HG02798 (cell line): ENCODE data around the gene MGRN1.
A peak's percentile ranks its signal among the peaks of the same experiment; 100 is the strongest.

ENCODE experiments used
- ATAC-seq: cut with Tn5 transposase; IDR thresholded peaks from one replicate; pipeline ENCODE4 v1.9.1; 2021; ENCODE audit warnings: mild to moderate bottlenecking; ENCODE audit not compliant: unreplicated experiment, poor library complexity

The MGRN1 gene

DNA sequence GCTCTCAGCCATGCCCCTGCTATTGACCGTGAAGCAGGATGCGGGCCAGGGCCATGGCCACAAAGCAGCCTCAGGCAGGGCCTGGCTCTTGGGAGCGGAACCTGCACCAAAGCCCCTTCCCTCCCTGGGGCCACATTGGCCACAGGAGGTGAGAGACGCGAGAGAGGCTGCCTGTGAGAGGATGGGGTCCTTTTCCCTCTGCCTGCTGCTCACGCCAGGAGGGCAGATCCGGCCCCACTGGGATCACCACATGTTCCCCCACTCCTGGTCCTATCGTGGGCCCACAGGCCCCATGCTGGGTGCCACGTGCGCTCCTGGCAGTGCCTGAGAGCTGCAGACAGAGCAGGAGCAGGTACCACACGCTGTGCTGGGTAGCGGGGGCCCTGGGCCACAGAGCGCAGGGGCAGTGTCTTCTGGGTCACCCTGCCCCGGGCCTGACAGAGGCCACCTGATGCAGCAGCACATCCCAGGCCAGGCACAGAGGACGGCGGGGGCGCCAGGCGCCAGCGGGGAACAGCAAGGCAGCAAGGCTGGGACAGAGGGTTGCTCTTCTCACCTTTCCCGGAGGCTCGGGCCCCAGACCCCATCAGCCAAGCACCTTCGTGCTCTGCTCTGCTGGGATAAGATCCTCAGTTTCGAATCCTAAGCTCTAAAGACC, 59.6 kb downstream of the MGRN1 start:
- ATAC-seq: no peak

GRCh38 chr16:4684763-4685162, 60.1 kb downstream of the MGRN1 start:
- no peak for ATAC-seq

DNA sequence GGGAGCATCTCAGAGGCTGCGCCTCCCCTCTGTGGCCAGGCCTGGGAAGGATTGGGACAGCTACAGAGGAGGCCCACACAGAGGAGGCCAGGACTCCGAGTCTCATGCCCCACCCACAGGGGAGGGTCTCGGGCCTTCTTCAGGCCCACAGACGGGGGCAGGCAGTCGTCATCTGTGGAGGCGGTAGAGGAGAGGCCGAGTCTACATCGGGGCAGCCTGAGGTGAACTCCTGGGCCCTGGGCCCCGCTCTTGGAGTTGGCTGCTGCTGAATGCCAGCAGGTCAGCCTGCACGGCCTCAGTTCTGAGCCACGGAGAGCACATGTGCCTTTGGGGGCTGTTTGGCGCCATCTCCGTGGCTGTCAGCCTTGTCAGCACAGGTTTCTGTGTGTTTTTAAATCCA, 60.7 kb downstream of the MGRN1 start:
- no peak for ATAC-seq

DNA sequence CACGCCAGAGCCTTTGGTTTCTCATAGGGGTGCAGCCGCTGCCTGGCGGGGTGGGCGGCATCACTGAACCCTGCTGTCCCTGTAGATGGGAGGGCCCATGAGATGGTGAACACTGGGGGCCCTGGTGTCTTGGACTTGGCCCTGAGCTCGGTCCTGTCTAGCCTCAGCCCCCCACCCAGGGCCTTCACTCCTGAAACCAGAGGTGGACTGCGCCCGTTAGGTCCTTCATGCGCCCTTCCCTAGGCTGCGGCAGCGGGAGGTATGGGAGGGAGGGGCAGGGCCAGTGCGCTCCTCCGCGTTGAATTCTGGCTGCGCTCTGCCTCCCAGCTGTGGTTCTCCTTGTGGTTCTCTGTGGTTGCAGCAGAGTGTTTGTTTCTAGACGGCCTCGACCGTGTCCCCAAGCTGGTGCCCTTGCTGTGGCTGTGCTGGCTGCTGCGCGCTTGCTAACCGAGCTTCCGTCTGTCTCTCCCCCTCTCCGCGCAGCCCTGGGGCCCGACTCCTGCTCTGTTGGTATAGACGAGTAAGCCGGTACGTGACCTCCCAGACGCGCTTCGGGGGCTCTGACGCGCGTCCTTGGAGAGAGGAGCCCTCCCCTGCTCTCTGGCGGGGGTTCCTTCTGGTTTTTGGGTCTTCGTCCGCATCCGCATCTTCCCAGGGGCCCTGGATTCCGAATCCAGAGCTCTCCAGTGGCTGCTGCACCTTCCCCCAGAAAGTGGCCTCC, 61.3 kb downstream of the MGRN1 start:
- ATAC-seq: no peak

DNA sequence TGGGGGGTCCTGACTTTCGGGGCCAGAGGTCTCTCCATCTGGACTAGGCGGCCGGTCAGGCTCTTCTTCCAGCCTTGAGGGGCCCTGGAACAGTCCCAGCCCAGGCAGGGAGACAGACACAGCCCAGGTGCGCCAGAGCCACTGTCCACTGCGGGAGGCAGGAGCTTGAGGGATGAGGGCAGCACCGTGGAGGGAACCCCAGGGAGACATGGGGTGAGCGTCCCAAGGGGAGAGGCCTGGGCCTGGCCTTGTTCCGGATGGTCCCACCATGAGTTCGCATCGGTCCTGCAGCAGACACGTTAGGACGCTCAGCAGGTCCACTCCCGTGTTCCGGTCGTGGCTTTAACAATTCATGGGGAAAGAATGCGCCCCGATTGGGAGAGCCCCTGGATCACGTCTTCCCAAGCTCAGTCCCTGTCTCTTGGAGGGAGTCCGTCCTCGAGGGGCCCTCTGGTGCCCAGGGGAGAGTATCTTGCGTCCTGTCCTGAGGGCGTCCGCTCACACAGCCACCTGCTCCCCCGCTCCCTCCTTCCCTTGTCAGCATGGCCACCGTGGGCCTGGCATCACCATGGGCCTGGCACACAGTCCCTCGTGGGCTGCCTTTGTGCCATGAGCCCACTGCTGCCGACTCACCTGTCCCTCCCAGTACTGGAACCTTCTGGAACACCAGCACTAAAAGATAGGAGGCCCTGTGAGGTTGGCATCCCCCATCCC, 62.0 kb downstream of the MGRN1 start:
- ATAC-seq: no peak

- ATAC-seq: no peak
Observed at GRCh38 chr16:4687416-4687815, 62.8 kb downstream of the MGRN1 start.

- ATAC-seq: no peak
Observed at GRCh38 chr16:4687946-4688673, 63.5 kb downstream of the MGRN1 start.

GRCh38 chr16:4688674-4689045, 64.0 kb downstream of the MGRN1 start:
- no peak for ATAC-seq

- no peak for ATAC-seq
Observed at GRCh38 chr16:4689091-4689671, 64.6 kb downstream of the MGRN1 start.

- ATAC-seq: no peak
Observed at GRCh38 chr16:4689864-4690704, 65.5 kb downstream of the MGRN1 start.

- no peak for ATAC-seq
Observed at GRCh38 chr16:4690946-4691665, 66.5 kb downstream of the MGRN1 start.

DNA sequence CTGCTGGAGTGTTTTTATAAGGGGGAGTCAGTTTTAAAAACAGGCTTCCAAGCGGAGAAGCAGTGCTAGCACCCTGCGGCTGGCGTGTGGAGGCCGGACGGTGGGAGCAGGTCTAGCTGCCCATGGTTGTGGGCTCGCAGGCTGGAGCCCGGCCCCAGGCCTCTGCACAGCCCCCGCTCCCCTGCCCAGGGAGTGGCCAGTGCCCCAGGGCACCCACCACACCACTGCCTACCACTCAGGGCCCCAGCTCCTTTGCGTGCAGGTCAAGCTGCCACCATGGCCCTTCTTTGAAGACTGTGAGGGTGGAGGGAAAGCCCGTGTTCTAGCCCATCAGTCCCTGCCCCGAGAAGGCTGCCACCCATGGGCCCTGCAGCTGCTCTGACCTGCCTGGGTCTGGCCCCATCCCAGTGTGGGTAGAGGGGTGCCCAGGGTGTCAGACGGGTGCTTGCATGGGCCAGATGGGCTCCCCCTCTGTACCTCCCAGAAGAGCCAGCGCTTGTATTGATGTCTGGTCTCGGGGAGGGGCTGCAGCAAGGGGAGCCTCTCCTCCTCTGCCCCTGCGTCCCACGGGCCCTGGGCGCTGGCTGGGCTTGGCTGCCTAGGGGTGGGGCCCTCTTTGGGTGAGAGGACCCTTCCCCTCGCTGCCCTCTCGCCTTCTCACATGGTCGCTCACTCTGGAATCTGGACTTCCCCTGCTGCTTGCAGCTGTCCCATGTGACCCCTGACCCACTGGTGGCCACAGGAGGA, 67.2 kb downstream of the MGRN1 start:
- no peak for ATAC-seq

DNA sequence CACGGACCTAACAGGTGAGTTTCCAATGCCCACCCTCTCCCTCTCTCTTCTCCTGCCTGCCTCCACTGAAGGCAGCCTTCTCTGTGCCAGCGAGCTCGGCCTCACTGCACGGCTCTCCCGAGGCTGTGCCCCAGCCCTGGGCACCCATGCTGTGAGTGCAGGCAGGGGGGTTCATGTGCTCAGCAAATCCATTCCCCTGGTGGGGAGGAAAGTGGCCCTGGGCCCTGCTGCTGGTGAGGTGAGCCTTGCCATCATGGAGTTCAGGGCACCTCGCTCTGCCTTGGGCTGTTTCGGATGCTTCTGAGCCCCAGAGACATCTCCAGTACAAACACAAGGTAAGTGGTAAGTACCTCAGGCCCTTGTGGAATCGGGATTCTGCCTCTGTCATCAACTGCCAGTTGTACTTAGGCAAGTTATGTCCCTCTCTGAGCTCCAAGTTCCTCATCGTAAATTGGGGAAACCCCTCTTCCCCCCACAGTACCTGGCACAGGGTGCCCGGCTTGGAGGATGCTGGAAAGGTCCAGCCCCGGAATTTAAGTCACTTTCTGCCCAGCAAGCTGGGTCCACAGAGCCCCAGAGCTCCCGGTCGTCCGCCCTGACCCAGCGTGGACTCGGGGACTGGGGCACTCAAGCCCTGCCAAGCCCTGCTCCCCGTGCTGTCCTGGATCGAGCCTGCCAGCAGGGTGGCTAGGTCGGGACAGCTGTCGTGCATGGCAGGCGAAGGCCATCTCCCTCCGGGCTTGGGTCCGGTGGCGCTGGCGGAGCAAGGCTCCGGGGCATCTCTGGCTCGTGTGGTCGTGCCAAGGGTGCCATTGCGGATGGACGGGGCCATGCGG, 68.1 kb downstream of the MGRN1 start:
- peak; percentile 7 for ATAC-seq

GRCh38 chr16:4693296-4693955, 68.8 kb downstream of the MGRN1 start, which contains the start of gene NUDT16L1:
Gene NUDT16L1, plus strand, starts transcription at chr16:4693562. Its CDS starts 165 bp downstream, at chr16:4693727.
- ATAC-seq: peak; percentile 92

GRCh38 chr16:4693956-4694641, 69.5 kb downstream of the MGRN1 start:
- peak; percentile 2 for ATAC-seq
